Calu3 (cell line): ENCODE results near the gene ELF1. TPM values are rescaled to one million over a fixed set of nuclear protein-coding genes. Genes with fewer than 3 reads are reported as not detected.
A peak's percentile ranks its signal among the peaks of the same experiment; 100 is the strongest.
"Not testable (repeated sequence)": the region's sequence is repeated elsewhere in the genome, so short reads cannot be mapped to it uniquely, and the experiment has no call there.

Source experiments
- BruUV-seq: library from RNA; stranded (reverse); fragments of 400-500 nt; replicated peaks from 2 replicates; lab custom pipeline; 2021; lab: Mats Ljungman, UMichigan
- CTCF ChIA-PET: fragments of 300-600 bp; sonication (Branson Sonifier 250); formaldehyde crosslinking; loops from one replicate; lab custom pipeline; 2022; ENCODE audit warnings: antibody characterized with exemption; lab: Charles Lee
- DNase-seq: peaks from one replicate; pipeline ENCODE4 v3.0.0; 2022
- H3K27ac Mint-ChIP-seq: one replicate; pipeline ENCODE4 v1.8.0; 2022; ENCODE audit warnings: mixed read lengths; ENCODE audit not compliant: unreplicated experiment
- H3K27me3 Mint-ChIP-seq: one replicate; pipeline ENCODE4 v1.8.0; 2022; ENCODE audit warnings: mixed read lengths; ENCODE audit not compliant: unreplicated experiment
- H3K36me3 Mint-ChIP-seq: one replicate; pipeline ENCODE4 v1.8.0; 2022; ENCODE audit warnings: mild to moderate bottlenecking, moderate library complexity, mixed read lengths; ENCODE audit not compliant: insufficient read depth, unreplicated experiment
- H3K4me1 Mint-ChIP-seq: one replicate; pipeline ENCODE4 v1.8.0; 2022; ENCODE audit warnings: mild to moderate bottlenecking, low read depth, mixed read lengths; ENCODE audit not compliant: unreplicated experiment
- H3K4me3 Mint-ChIP-seq: one replicate; pipeline ENCODE4 v1.8.0; 2022; ENCODE audit warnings: mild to moderate bottlenecking, low read depth, moderate library complexity, mixed read lengths; ENCODE audit not compliant: unreplicated experiment
- H3K9me3 Mint-ChIP-seq: one replicate; pipeline ENCODE4 v1.8.0; 2022; ENCODE audit warnings: low read depth, mixed read lengths; ENCODE audit not compliant: unreplicated experiment
- CTCF ChIP-seq: fragments of 200-600 bp; IDR thresholded peaks from one replicate; pipeline ENCODE4 v1.8.0; 2022; ENCODE audit warnings: antibody characterized with exemption; ENCODE audit not compliant: unreplicated experiment
- intact Hi-C: fragments of 100-400 bp; cut with micrococcal nuclease; formaldehyde crosslinking; loops from one replicate; pipeline ENCODE4 v1.10.0; 2022; ENCODE audit not compliant: unreplicated experiment
- total RNA-seq: library from RNA; stranded (reverse); gene quantifications from 2 replicates; pipeline ENCODE4 v1.2.3, GENCODE V29; 2022

Gene ELF1
- total RNA-seq, 1 experiment from 2014 or later = 63.5 TPM

- TF ChIP-seq CTCF = no peak
- H3K9me3 Mint-ChIP-seq = peaks cover 15% of the 10 kb centered on the region
Measured at GRCh38 chr13:41049480-41050440, 30.6 kb upstream of the ELF1 start.

GRCh38 chr13:41048640-41049039, 29.5 kb upstream of the ELF1 start:
- Mint-ChIP-seq H3K36me3 (peaks cover 17% of the 10 kb centered on the region), H3K9me3 (peaks cover 15% of the 10 kb centered on the region), H3K4me3 (no peak overlapping the region), H3K27me3 (no peaks in the 10 kb centered on the region), H3K4me1 (peaks cover 13% of the 10 kb centered on the region), H3K27ac (peak overlapping the region; percentile 25)
- CTCF ChIA-PET = no interaction called here
- no peak for DNase-seq
- intact Hi-C loops = no loop called here
- BruUV-seq = no TSS peak
- no peak for TF ChIP-seq CTCF

More at GRCh38 chr13:41049480-41050440, 30.6 kb upstream of the ELF1 start:
- H3K4me3 Mint-ChIP-seq = no peak overlapping the region
- no peaks in the 10 kb centered on the region for H3K27me3 Mint-ChIP-seq
- peaks cover 18% of the 10 kb centered on the region for H3K4me1 Mint-ChIP-seq
- CTCF ChIA-PET = no interaction called here
- peak overlapping the region; percentile 25 for H3K27ac Mint-ChIP-seq
- H3K36me3 Mint-ChIP-seq = peaks cover 17% of the 10 kb centered on the region
- no TSS peak for BruUV-seq
- intact Hi-C loops = loop anchor here (10.0 kb wide), 1 partner anchor 255 kb away; no protein-coding TSS in a partner anchor
- DNase-seq = no peak

GRCh38 chr13:41042419-41042818, 23.3 kb upstream of the ELF1 start:
- H3K27ac Mint-ChIP-seq, H3K9me3 Mint-ChIP-seq, intact Hi-C loops, H3K4me1 Mint-ChIP-seq, CTCF ChIA-PET, H3K4me3 Mint-ChIP-seq, DNase-seq, H3K36me3 Mint-ChIP-seq, H3K27me3 Mint-ChIP-seq, BruUV-seq: not testable (repeated sequence)

GRCh38 chr13:41040584-41041334, 21.6 kb upstream of the ELF1 start:
- H3K36me3 Mint-ChIP-seq = no peaks in the 10 kb centered on the region
- CTCF ChIA-PET = no interaction called here
- no peaks in the 10 kb centered on the region for H3K27me3 Mint-ChIP-seq
- DNase-seq = no peak
- TF ChIP-seq CTCF = no peak
- H3K27ac Mint-ChIP-seq = no peak overlapping the region
- H3K4me3 Mint-ChIP-seq = no peak overlapping the region
- no TSS peak for BruUV-seq
- H3K4me1 Mint-ChIP-seq = peaks cover 8% of the 10 kb centered on the region
- intact Hi-C loops = no loop called here
- peaks cover 3% of the 10 kb centered on the region for H3K9me3 Mint-ChIP-seq
